Astrocyte (in vitro differentiated cells and primary cell): ENCODE measurements around the gene ETNK1. TPM values are rescaled to one million over a fixed set of nuclear protein-coding genes. Genes with fewer than 3 reads are reported as not detected.

Experiments used
- DNase-seq: peaks from one replicate; pipeline ENCODE4 v3.0.0-alpha.2; 2010; ENCODE audit warnings: low read depth
- FAIRE-seq: peaks from 2 replicates; lab custom pipeline; 2011; peaks lifted over from hg19 to GRCh38; lab: Jason Lieb, UNC
- H2AFZ ChIP-seq: 2 replicates; pipeline ENCODE4 v1.6.0; 2012; ENCODE audit warnings: low read depth, low read length, inconsistent platforms
- H3K27ac ChIP-seq: 2 replicates; pipeline ENCODE4 v1.5.1; 2011; ENCODE audit warnings: low read depth, low read length, inconsistent platforms
- H3K27me3 ChIP-seq: 2 replicates; pipeline ENCODE4 v1.6.0; 2011; ENCODE audit warnings: low read length, inconsistent platforms; ENCODE audit not compliant: insufficient read depth
- H3K36me3 ChIP-seq: 2 replicates; pipeline ENCODE4 v1.5.1; 2011; ENCODE audit warnings: low read length, inconsistent platforms; ENCODE audit not compliant: insufficient read depth
- H3K4me1 ChIP-seq: 2 replicates; pipeline ENCODE4 v1.5.1; 2011; ENCODE audit warnings: low read length, inconsistent platforms; ENCODE audit not compliant: insufficient read depth
- H3K4me2 ChIP-seq: 2 replicates; pipeline ENCODE4 v1.6.0; 2012; ENCODE audit warnings: low read length, inconsistent platforms
- H3K4me3 ChIP-seq: 2 replicates; pipeline ENCODE4 v1.5.1; 2011; ENCODE audit warnings: low read depth, mild to moderate bottlenecking, low read length, inconsistent platforms; ENCODE audit not compliant: insufficient read depth
- H3K79me2 ChIP-seq: 2 replicates; pipeline ENCODE4 v1.6.0; 2012; ENCODE audit warnings: mild to moderate bottlenecking, low read length, inconsistent platforms; ENCODE audit not compliant: insufficient read depth
- H3K9ac ChIP-seq: 2 replicates; pipeline ENCODE4 v1.6.0; 2012; ENCODE audit warnings: mild to moderate bottlenecking, low read length, inconsistent platforms
- H3K9me3 ChIP-seq: 2 replicates; pipeline ENCODE4 v1.5.1; 2012; ENCODE audit warnings: low read depth, mild to moderate bottlenecking, low read length, inconsistent platforms; ENCODE audit not compliant: insufficient read depth
- H4K20me1 ChIP-seq: 2 replicates; pipeline ENCODE4 v1.6.0; 2012; ENCODE audit warnings: low read length, inconsistent platforms; ENCODE audit not compliant: insufficient read depth
- H3K27ac Mint-ChIP-seq: one replicate; pipeline ENCODE4 v1.8.0; 2021; ENCODE audit warnings: mild to moderate bottlenecking, mixed read lengths; ENCODE audit not compliant: unreplicated experiment
- H3K27me3 Mint-ChIP-seq: one replicate; pipeline ENCODE4 v1.8.0; 2021; ENCODE audit warnings: low read depth, mixed read lengths; ENCODE audit not compliant: unreplicated experiment
- H3K36me3 Mint-ChIP-seq: one replicate; pipeline ENCODE4 v1.8.0; 2021; ENCODE audit warnings: low read depth, mixed read lengths; ENCODE audit not compliant: unreplicated experiment
- H3K4me1 Mint-ChIP-seq: one replicate; pipeline ENCODE4 v1.8.0; 2021; ENCODE audit warnings: low read depth, mixed read lengths; ENCODE audit not compliant: unreplicated experiment
- H3K4me3 Mint-ChIP-seq: one replicate; pipeline ENCODE4 v1.8.0; 2021; ENCODE audit warnings: mild to moderate bottlenecking, moderate library complexity, mixed read lengths; ENCODE audit not compliant: unreplicated experiment
- H3K9me3 Mint-ChIP-seq: one replicate; pipeline ENCODE4 v1.8.0; 2021; ENCODE audit warnings: mild to moderate bottlenecking, mixed read lengths; ENCODE audit not compliant: unreplicated experiment
- EZH2 ChIP-seq: IDR thresholded peaks from 2 replicates; pipeline ENCODE4 v1.6.1; 2012; ENCODE audit warnings: mild to moderate bottlenecking, low read length, inconsistent platforms; ENCODE audit not compliant: insufficient read depth
- total RNA-seq: library from RNA; stranded (reverse); gene quantifications from 2 replicates; pipeline ENCODE4 v1.2.1, GENCODE V29; 2021
- TF ChIP-seq, protein P1 (sequence below): IDR thresholded peaks from 2 replicates; pipeline ENCODE4 v1.5.1; 2011; ENCODE audit warnings: low read depth, mild to moderate bottlenecking, inconsistent platforms, low read length, moderate library complexity; ENCODE audit not compliant: insufficient read depth

The ETNK1 gene
- total RNA-seq, 1 donor from 2014 or later: 50.0 TPM

DNA sequence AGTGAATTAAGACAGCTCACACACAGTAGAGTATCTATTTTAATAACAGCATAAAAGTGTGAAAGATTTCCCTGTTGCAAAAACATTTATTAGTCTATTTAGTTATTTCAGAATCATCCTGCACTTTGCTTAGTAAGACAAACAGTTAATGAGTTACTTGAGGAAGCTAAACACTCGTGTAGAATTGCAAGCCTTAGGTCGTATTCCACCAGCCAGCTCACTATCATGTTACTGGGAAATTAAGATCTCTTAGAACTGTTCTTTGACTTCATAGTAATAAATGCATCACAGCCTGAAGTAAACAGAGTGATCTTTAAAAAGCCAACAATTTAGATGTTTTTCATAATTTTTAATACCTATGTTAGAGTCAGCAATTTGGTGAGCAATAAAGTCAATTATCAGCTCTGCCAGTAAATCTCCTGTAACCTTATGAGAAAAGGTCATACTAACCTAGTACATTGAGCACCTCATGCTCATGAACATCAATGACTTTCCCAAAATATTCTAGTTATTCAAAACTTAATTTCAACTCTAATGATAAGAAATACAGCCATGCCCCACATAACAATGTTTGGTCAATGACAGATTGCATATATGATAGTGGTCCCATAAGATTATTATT is 26.7 kb upstream of the ETNK1 start:
- Mint-ChIP-seq H3K4me3 (no peak overlapping the region), H3K27ac (no peak overlapping the region), H3K9me3 (no peaks in the 10 kb centered on the region), H3K36me3 (no peaks in the 10 kb centered on the region), H3K27me3 (no peaks in the 10 kb centered on the region), H3K4me1 (no peaks in the 10 kb centered on the region)
- no peaks in the 10 kb centered on the region for H3K4me1 ChIP-seq
- FAIRE-seq (no peak), DNase-seq (no peak)
- no peaks in the 10 kb centered on the region for H3K79me2 ChIP-seq
- H3K9ac ChIP-seq: no peak overlapping the region
- TF ChIP-seq EZH2: no peak
- no peaks in the 10 kb centered on the region for H3K27me3 ChIP-seq
- no peaks in the 10 kb centered on the region for H3K36me3 ChIP-seq
- H4K20me1 ChIP-seq: no peaks in the 10 kb centered on the region
- no peak overlapping the region for H3K4me3 ChIP-seq
- H2AFZ ChIP-seq: no peak overlapping the region
- H3K9me3 ChIP-seq: no peaks in the 10 kb centered on the region
- H3K27ac ChIP-seq: no peak overlapping the region
- no peak overlapping the region for H3K4me2 ChIP-seq

DNA sequence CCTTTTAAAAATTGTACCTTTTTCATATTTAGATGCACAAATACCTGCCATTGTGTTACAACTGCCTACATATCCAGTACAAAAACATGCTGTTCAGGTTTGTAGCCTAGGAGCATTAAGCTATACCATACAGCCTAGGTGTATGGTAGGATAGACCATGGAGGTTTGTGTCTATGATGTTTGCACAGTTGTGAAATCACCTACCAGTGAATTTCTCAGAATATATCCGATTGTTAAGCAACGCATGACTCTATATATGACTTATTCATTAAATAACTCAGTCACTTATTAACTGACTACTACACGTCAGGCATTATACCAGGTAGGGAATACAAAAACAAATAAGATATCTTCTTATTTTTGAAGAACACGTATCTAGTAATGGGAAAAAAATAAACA is 26.2 kb upstream of the ETNK1 start:
- Histone ChIP-seq H3K36me3 (no peaks in the 10 kb centered on the region), H2AFZ (no peak overlapping the region), H3K4me3 (no peak overlapping the region), H3K27me3 (no peaks in the 10 kb centered on the region), H3K9ac (no peak overlapping the region), H3K4me2 (no peak overlapping the region), H3K27ac (no peak overlapping the region), H3K4me1 (no peaks in the 10 kb centered on the region), H3K79me2 (no peaks in the 10 kb centered on the region), H4K20me1 (no peaks in the 10 kb centered on the region), H3K9me3 (no peaks in the 10 kb centered on the region)
- TF ChIP-seq, protein P1, sequence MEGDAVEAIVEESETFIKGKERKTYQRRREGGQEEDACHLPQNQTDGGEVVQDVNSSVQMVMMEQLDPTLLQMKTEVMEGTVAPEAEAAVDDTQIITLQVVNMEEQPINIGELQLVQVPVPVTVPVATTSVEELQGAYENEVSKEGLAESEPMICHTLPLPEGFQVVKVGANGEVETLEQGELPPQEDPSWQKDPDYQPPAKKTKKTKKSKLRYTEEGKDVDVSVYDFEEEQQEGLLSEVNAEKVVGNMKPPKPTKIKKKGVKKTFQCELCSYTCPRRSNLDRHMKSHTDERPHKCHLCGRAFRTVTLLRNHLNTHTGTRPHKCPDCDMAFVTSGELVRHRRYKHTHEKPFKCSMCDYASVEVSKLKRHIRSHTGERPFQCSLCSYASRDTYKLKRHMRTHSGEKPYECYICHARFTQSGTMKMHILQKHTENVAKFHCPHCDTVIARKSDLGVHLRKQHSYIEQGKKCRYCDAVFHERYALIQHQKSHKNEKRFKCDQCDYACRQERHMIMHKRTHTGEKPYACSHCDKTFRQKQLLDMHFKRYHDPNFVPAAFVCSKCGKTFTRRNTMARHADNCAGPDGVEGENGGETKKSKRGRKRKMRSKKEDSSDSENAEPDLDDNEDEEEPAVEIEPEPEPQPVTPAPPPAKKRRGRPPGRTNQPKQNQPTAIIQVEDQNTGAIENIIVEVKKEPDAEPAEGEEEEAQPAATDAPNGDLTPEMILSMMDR: no peak
- TF ChIP-seq EZH2: no peak
- FAIRE-seq (no peak), DNase-seq (no peak)
- H3K9me3 Mint-ChIP-seq: no peaks in the 10 kb centered on the region
- no peaks in the 10 kb centered on the region for H3K27me3 Mint-ChIP-seq
- H3K4me1 Mint-ChIP-seq: no peaks in the 10 kb centered on the region
- no peak overlapping the region for H3K4me3 Mint-ChIP-seq
- H3K27ac Mint-ChIP-seq: no peak overlapping the region
- H3K36me3 Mint-ChIP-seq: no peaks in the 10 kb centered on the region

DNA sequence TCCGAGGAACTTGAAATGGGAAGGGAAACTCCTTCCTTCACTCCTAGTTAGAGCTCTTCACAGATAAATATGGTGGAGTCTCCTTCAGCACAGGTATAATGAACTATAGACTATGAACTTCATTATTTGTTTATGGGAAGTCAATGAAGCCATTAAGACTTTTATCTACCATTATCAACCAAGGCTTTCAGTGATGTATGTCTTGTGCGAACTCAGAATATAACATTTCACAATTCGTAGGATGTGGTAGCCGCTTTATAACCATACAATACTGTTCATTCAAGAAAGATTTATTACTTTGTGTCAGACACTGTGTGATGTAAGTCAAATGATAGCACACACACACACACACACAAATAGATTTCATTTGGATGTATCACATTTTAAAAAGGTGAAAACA is 24.8 kb upstream of the ETNK1 start:
- H3K36me3 ChIP-seq: no peaks in the 10 kb centered on the region
- no peak overlapping the region for H3K9ac ChIP-seq
- no peak overlapping the region for H3K4me3 ChIP-seq
- no peak overlapping the region for H2AFZ ChIP-seq
- no peaks in the 10 kb centered on the region for H3K79me2 ChIP-seq
- Mint-ChIP-seq H3K9me3 (no peaks in the 10 kb centered on the region), H3K4me1 (no peaks in the 10 kb centered on the region), H3K27me3 (no peaks in the 10 kb centered on the region), H3K36me3 (no peaks in the 10 kb centered on the region), H3K27ac (no peak overlapping the region), H3K4me3 (no peak overlapping the region)
- H3K27ac ChIP-seq: no peak overlapping the region
- H3K9me3 ChIP-seq: no peaks in the 10 kb centered on the region
- no peaks in the 10 kb centered on the region for H3K27me3 ChIP-seq
- H3K4me1 ChIP-seq: no peaks in the 10 kb centered on the region
- DNase-seq (no peak), FAIRE-seq (no peak)
- TF ChIP-seq, protein P1: no peak
- no peak for TF ChIP-seq EZH2
- H4K20me1 ChIP-seq: no peaks in the 10 kb centered on the region
- H3K4me2 ChIP-seq: no peak overlapping the region
